ENCODE results near the gene KRT84. TPM values are rescaled to one million over a fixed set of nuclear protein-coding genes. Genes with fewer than 3 reads are reported as not detected.

KRT84 gene
- total RNA-seq, 4 donors from 2014 or later: not detected

GRCh38 chr12:52416795-52417194 is 31.3 kb upstream of the KRT84 start:
- no peaks in the 10 kb centered on the region for H3K9me3 ChIP-seq
- H3K27me3 ChIP-seq: no peaks in the 10 kb centered on the region
- H3K4me3 ChIP-seq: no peak overlapping the region
- TF ChIP-seq CTCF (IDR thresholded peaks at IDR 0.05): no peak
- no peak for TF ChIP-seq POLR2A (IDR thresholded peaks at IDR 0.05)
- DNase-seq: no peak
- H3K27ac ChIP-seq: peak overlapping the region in 2 of 4 donors; percentile 40 to 48
- H3K4me1 ChIP-seq: peaks cover 0 to 4% (median 0%) of the 10 kb centered on the region in 4 donors
- no peaks in the 10 kb centered on the region for H3K36me3 ChIP-seq

- peak in 1 of 3 donors; percentile 55 for DNase-seq
- H3K27ac ChIP-seq: peak overlapping the region in 3 of 4 donors; percentile 13 to 49 (median 48)
- TF ChIP-seq POLR2A (IDR thresholded peaks at IDR 0.05): no peak
- TF ChIP-seq CTCF (IDR thresholded peaks at IDR 0.05): no peak
These were observed 30.7 kb upstream of the KRT84 start for GRCh38 chr12:52415870-52416750.

DNA sequence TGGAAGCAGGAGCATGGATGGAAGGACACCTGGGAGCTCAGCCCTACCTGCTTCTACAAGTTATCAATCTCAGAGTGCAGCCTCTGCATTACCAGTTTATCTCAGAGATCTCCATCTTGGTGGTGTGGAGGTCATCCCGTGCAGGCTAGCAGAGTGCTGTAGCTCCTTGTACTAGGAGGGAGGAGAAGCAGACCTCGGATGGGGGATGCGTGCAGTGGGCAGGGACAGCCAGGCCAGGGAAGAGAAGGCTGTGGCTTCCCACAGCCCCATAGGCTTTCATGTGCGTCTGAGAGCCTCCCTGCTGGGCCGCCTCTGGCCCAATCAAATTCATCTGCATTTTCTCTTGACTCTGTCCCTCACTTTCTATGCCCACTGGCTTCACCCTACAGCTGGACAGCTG is 29.5 kb upstream of the KRT84 start:
- no peak overlapping the region for H3K27ac ChIP-seq
- no peaks in the 10 kb centered on the region for H3K9me3 ChIP-seq
- H3K4me1 ChIP-seq: peaks cover 0 to 4% (median 0%) of the 10 kb centered on the region in 4 donors
- H3K4me3 ChIP-seq: no peak overlapping the region
- DNase-seq: no peak
- H3K27me3 ChIP-seq: no peaks in the 10 kb centered on the region
- TF ChIP-seq CTCF (IDR thresholded peaks at IDR 0.05) (no peak), POLR2A (IDR thresholded peaks at IDR 0.05) (no peak)
- H3K36me3 ChIP-seq: no peaks in the 10 kb centered on the region

More at GRCh38 chr12:52415870-52416750, 30.7 kb upstream of the KRT84 start:
- no peak overlapping the region for H3K4me3 ChIP-seq
- no peaks in the 10 kb centered on the region for H3K27me3 ChIP-seq
- H3K9me3 ChIP-seq: no peaks in the 10 kb centered on the region
- H3K36me3 ChIP-seq: no peaks in the 10 kb centered on the region
- H3K4me1 ChIP-seq: peaks cover 0 to 4% (median 0%) of the 10 kb centered on the region in 4 donors

GRCh38 chr12:52413782-52414345 is 28.4 kb upstream of the KRT84 start:
- no peaks in the 10 kb centered on the region for H3K9me3 ChIP-seq
- DNase-seq: no peak
- H3K27ac ChIP-seq: no peak overlapping the region
- no peaks in the 10 kb centered on the region for H3K36me3 ChIP-seq
- H3K4me1 ChIP-seq: peaks cover 0 to 4% (median 0%) of the 10 kb centered on the region in 4 donors
- H3K4me3 ChIP-seq: no peak overlapping the region
- no peaks in the 10 kb centered on the region for H3K27me3 ChIP-seq
- no peak for TF ChIP-seq CTCF (IDR thresholded peaks at IDR 0.05)
- no peak for TF ChIP-seq POLR2A (IDR thresholded peaks at IDR 0.05)

GRCh38 chr12:52413202-52413601 is 27.8 kb upstream of the KRT84 start:
- Histone ChIP-seq H3K36me3 (no peaks in the 10 kb centered on the region), H3K27me3 (no peaks in the 10 kb centered on the region), H3K27ac (no peak overlapping the region), H3K4me1 (peaks cover 0 to 4% (median 0%) of the 10 kb centered on the region in 4 donors), H3K9me3 (no peaks in the 10 kb centered on the region), H3K4me3 (no peak overlapping the region)
- TF ChIP-seq POLR2A (IDR thresholded peaks at IDR 0.05): no peak
- TF ChIP-seq CTCF (IDR thresholded peaks at IDR 0.05): no peak
- DNase-seq: no peak
